Measurements from ENCODE around the gene ESF1.
"Not testable (repeated sequence)": the region's sequence is repeated elsewhere in the genome, so short reads cannot be mapped to it uniquely, and the experiment has no call there.

Gene ESF1

DNA sequence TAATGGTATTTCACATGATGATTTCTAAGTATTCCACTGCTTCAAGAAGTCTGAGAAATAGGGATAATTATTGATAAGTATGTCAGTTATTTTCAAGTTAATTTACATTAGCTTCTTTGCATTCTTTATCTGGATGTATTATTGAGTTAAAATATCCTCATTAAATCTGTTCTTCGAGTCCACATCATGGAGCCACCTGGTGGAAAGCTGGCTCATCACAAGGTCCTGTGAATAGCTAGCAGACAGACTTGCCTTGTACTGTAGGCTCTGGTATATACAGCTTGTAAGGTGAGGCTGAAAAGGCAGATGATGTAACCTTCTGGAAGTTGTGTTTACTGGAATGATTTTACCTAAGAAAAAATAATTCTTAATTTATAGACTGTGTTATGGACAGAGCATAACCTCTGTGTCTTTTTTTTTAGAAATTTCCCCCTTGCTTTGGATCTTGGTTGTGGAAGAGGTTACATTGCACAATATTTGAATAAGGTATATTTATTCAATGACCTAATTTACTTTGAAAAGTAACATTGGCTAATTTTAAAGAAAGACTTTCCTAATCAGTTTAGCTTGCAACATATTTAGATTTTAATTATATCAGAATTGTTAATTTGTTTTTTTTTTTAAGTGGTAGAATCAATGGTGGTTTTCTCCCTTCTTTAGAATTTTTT is 3.6 kb upstream of the ESF1 start:
- peak; percentile 47 for DNase-seq

DNA sequence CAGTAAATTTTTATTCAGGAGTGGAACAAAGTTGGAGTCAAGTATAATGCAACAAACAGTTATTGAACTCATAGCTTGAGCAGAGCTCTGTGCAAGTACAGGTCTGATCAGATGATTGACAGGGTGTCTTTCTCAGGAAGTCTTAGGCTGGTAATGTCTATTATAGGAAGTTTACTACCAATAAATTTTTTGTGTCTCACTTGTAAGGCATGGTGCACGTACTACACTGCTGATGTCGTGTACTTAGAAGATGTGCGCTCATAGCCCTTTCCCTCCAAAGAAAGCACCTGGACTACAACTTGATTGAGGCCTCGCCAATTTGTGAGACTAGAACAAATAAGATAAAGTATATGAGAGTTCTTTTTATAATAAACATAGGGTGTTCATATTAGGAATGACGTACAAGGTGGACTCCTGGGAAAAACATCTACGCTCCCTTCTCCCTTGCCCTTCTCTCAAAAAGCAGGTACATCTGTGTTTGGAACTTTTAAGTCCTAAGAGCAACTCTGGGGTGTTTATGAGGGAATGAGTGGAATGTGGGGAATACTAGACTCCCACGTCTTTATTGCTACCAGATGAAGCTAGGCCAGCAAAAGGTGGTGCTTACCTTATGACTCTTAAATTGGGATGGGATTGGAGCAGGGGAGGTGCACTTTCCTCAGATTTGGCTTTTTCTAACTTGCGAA is 1.6 kb upstream of the ESF1 start:
- no peak for DNase-seq

GRCh38 chr20:13784271-13784892 is 337 bp downstream of the ESF1 start:
- DNase-seq = no peak

- DNase-seq = no peak
Measured at GRCh38 chr20:13783528-13783927, 1.2 kb downstream of the ESF1 start.

- no peak for DNase-seq
Measured at GRCh38 chr20:13778827-13779226, 5.9 kb downstream of the ESF1 start.

- DNase-seq = no peak
Measured at GRCh38 chr20:13777171-13777601, 7.5 kb downstream of the ESF1 start.

DNA sequence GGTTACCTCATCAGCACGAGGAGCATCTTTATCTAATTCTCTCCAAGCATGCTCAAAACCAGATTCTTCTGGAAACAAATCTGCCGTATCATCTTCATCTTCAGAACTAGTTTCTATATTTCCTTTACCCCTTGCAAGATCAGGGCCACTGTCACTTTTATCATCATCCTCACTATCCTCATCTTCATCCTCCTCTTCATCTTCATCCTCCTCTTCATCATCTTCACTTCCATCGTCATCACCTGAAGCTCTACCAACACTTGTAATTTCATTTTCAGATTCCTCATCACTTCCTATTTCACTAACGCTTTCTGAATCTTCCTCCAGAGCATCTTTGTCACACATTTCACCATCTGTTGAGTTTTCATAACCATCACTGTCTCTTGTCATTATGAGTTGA is 8.9 kb downstream of the ESF1 start:
- no peak for DNase-seq

- no peak for DNase-seq
Measured at GRCh38 chr20:13772529-13772928, 12.2 kb downstream of the ESF1 start.

- DNase-seq = peak; percentile 20
Measured at GRCh38 chr20:13771853-13772453, 12.8 kb downstream of the ESF1 start.

DNA sequence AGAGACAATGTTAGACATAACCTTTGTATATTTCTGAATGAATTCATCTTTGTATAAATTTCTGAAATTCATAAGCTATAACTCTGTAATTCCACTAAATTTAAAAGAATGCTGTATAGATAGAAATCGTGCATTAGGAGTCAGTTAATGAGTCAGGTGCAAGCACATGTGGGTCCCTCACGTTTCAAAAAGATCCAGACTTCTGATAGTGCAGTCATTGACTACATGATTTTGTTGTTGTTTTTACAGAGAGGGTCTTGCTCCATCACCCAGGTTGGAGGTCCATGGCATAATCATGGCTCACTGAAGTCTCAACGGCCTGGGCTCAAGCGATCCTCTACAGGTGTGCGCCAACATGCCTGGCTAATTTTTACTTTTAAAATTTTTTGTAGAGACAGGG is 14.6 kb downstream of the ESF1 start:
- no peak for DNase-seq

- no peak for DNase-seq
Measured at GRCh38 chr20:13765868-13766416, 18.8 kb downstream of the ESF1 start.

GRCh38 chr20:13765299-13765698 is 19.4 kb downstream of the ESF1 start:
- DNase-seq = no peak

DNA sequence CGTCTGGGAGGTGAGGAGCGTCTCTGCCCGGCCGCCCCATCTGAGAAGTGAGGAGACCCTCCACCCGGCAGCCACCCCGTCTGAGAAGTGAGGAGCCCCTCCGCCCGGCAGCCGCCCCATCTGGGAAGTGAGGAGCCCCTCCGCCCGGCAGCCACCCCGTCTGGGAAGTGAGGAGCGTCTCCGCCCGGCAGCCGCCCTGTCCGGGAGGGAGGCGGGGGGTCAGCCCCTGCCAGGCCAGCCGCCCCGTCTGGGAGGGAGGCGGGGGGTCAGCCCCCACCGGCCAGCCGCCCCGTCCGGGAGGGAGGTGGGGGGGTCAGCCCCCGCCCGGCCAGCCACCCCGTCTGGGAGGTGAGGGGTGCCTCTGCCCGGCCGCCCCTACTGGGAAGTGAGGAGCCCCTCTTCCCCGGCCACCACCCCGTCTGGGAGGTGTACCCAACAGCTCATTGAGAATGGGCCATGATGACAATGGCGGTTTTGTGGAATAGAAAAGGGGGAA is 24.2 kb downstream of the ESF1 start:
- not testable (repeated sequence) for DNase-seq

DNA sequence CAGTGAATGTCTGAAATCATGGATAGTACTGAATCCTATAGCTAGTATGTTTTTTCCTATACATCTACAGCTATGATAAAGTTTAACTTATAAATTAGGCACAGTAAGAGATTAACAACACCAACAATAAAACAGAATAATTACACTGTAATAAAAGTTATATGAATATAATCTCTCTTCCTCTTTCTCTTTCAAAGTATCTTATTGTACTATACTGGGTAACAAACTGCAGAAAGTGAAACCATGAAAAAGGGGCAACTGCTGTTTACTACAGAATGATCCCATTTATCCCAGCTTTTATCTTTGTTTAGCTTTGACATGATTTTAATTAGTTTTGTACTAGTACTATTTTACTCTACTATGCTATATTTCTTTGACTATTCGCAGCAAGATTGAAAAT is 25.8 kb downstream of the ESF1 start:
- no peak for DNase-seq

GRCh38 chr20:13756551-13756950 is 28.2 kb downstream of the ESF1 start:
- no peak for DNase-seq

DNA sequence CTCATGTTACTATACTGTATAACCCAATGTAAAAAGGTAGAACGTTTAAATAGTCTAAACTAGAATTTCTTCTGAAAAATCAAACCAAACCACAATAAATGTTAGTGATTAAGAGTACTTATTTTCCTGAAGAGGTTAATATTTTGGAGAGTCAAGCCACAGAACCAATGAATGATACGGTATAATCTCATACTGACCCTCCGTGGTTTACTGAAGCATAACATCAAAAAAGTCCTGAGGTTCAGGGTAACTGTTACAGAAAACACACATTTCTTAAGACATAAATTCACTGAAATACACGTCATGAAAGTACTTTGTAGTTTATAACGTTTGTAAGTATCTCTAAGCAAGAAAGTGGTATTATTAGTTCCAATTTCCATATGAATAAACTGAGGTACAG is 28.9 kb downstream of the ESF1 start:
- DNase-seq = no peak

DNA sequence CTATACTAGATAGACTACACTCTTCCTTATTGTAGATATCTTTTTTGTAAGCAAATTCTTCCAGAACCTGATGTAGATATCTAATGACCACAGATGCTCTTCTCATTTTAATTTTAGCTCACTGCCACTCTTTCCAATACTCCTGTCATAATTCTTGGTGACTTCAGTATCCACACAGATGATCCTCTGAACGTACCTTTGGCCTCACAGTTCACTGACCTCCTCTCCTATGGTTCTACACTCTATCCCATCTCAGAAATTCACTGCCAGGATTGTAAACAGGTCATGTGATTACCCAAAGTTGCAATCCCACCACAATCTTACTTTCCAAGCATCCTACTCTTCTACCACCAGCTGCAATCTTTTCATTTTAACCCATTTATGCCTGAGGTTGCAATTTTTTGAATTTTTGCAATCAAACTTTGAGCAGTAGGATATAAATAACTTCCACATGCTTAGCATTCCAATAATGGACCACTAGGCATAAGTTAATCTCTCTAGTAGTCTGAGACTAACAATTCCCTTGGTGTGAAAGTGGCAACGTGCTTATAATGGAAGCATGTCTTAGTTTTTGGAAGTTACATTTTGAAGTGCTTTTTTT is 31.2 kb downstream of the ESF1 start:
- DNase-seq = no peak

GRCh38 chr20:13749811-13750210 is 34.9 kb downstream of the ESF1 start:
- DNase-seq = no peak

- no peak for DNase-seq
Measured at GRCh38 chr20:13745784-13746183, 38.9 kb downstream of the ESF1 start.

GRCh38 chr20:13744352-13744751 is 40.4 kb downstream of the ESF1 start:
- DNase-seq = no peak

GRCh38 chr20:13741879-13742278 is 42.8 kb downstream of the ESF1 start:
- no peak for DNase-seq

- peak; percentile 19 for DNase-seq
Measured at GRCh38 chr20:13739731-13740649, 44.7 kb downstream of the ESF1 start.

All from fibroblast of skin of right quadriceps (primary cell).